HG02981 (cell line): ENCODE data around the gene PGAP6.
"Not testable (repeated sequence)": the region's sequence is repeated elsewhere in the genome, so short reads cannot be mapped to it uniquely, and the experiment has no call there.

Experiments used
- ATAC-seq: cut with Tn5 transposase; IDR thresholded peaks from one replicate; pipeline ENCODE4 v1.9.1; 2021; ENCODE audit warnings: mild to moderate bottlenecking, moderate library complexity; ENCODE audit not compliant: unreplicated experiment

Gene PGAP6

GRCh38 chr16:368388-369158, 13.2 kb downstream of the PGAP6 start:
- no peak for ATAC-seq

- no peak for ATAC-seq
Measured at GRCh38 chr16:367333-367903, 14.4 kb downstream of the PGAP6 start.

GRCh38 chr16:366476-366875, 15.3 kb downstream of the PGAP6 start:
- ATAC-seq, result no peak

GRCh38 chr16:364595-365491, 16.9 kb downstream of the PGAP6 start:
- no peak for ATAC-seq

GRCh38 chr16:363766-364490, 17.9 kb downstream of the PGAP6 start:
- ATAC-seq, result no peak

GRCh38 chr16:363110-363765, 18.5 kb downstream of the PGAP6 start:
- ATAC-seq, result no peak

GRCh38 chr16:362702-362999, 19.1 kb downstream of the PGAP6 start:
- ATAC-seq, result not testable (repeated sequence)

- ATAC-seq, result no peak
Measured at GRCh38 chr16:361872-362701, 19.7 kb downstream of the PGAP6 start.

- no peak for ATAC-seq
Measured at GRCh38 chr16:361341-361871, 20.4 kb downstream of the PGAP6 start.

GRCh38 chr16:360698-361336, 21.0 kb downstream of the PGAP6 start:
- no peak for ATAC-seq

GRCh38 chr16:359871-360697, 21.7 kb downstream of the PGAP6 start:
- no peak for ATAC-seq

GRCh38 chr16:359067-359763, 22.6 kb downstream of the PGAP6 start:
- ATAC-seq, result no peak

- no peak for ATAC-seq
Measured at GRCh38 chr16:356741-357140, 25.0 kb downstream of the PGAP6 start.

- ATAC-seq, result no peak
Measured at GRCh38 chr16:354971-355461, 26.8 kb downstream of the PGAP6 start.

GRCh38 chr16:354291-354881, 27.4 kb downstream of the PGAP6 start:
- no peak for ATAC-seq

GRCh38 chr16:353404-354290, 28.1 kb downstream of the PGAP6 start:
- ATAC-seq, result no peak
